Stimulated activated CD8-positive, alpha-beta memory T cell treated with anti-CD3 and anti-CD28 coated beads, Interleukin-12 subunit alpha, Interleukin-12 subunit beta, amount 100 ng/mL, for 1 hour (primary cell): ENCODE measurements around the gene TEX30.
"Not testable (repeated sequence)": the region's sequence is repeated elsewhere in the genome, so short reads cannot be mapped to it uniquely, and the experiment has no call there.

ENCODE experiments used
- DNase-seq: peaks from one replicate; pipeline ENCODE4 v3.0.0-alpha.2; 2020; ENCODE audit warnings: low read depth

Gene TEX30

DNA sequence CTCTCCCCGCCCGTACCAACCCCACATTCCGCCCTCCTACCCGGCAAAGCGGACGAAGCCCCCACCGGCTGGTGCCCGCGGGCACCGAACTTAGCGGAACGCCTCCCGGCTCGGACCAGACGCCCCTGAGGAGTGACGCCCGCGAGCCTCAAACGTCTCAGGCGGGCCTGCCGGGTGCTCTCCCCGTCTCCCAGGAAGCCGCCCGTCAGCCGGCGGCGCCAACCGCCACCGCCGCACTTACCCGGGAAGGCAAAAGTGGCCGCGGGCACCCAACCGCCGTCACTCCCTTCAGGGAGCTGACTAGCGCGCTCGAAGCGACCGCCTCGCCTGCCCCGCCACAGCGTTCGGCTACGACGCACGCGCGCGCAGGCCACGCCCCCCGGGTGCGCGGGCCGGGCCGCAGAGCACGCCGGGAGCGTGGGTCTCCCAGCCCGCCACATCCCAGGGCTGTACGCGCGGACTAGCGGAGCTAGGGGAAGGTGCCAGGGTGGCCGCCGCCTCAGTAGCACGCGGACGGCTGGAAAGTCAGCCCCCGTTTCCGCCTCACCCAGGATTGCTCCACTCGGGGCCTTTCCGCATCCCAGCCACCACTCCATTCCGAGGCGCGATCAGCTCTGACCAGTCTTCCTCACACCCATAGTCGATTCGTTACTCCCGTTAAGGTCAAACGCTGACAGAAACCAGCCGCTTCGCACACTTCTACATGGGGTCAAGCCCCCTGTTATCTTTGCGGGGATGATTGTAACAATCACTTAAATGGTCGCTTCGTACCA lies at the start of gene TEX30:
TSS of gene TEX30 (minus strand) at position 346 of the 773 bp plus-strand sequence. CDS start 3,760 bp downstream, outside the sequence.
- peak; percentile 74 for DNase-seq

DNA sequence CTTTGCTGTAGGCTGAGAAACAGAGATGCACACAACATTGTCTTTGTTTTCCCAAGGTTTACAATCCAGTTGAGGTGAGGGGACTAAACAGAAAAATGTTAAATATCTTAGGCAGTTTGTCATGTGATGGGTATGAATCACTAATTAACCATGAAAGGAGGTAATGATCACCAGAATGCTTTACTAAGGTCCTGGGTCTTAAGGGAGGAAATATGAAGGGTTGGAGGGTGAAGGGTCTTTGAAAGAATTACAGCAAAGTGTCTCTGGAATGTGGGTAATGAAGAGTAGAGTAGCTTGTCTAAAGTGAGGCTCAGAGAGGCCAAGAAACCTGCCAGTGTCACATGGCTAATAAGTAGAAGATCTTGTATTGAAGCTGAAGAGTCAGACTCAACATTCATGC lies 44.3 kb upstream of the TEX30 start:
- no peak for DNase-seq

- no peak for DNase-seq
Observed at GRCh38 chr13:102817241-102817640, 43.7 kb upstream of the TEX30 start.

DNA sequence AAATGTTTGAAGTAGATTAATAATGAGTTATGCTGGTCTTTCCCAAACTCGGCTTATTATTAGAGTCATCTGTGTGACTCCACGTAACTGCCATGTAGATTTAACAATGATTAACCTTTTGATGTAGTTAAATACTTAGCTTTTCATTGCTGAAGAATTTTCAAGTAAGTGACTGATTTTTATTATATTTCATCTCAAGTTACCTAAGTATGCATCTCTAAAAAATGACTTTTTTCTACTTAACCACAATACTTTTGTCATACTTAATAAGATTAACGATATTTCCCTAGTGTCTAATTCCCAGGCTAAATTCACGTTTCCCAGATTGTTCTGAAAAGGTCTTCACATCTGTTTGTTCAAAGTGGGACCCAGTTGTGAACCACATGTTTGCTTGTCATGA lies 43.1 kb upstream of the TEX30 start:
- DNase-seq: no peak

DNA sequence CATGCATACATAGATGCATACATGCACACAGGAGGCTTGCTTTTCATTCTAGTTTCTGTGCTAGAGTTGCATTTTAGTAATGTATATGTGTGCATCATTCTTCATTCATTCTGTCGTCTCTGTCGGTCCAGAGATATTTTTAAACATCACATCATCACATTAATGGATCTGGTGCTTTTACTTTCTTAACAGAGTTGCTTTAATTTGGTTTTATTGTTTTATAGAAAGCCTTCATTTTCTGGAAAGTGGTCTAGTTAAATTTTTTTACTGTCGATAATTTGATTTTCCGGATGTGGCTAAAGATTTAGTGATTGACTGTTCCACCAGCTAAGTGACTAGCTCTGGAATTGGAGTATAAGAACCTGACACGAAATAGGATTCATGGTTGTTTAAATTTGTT lies 42.2 kb upstream of the TEX30 start:
- DNase-seq: no peak

- no peak for DNase-seq
Observed at GRCh38 chr13:102814793-102815192, 41.2 kb upstream of the TEX30 start.

DNA sequence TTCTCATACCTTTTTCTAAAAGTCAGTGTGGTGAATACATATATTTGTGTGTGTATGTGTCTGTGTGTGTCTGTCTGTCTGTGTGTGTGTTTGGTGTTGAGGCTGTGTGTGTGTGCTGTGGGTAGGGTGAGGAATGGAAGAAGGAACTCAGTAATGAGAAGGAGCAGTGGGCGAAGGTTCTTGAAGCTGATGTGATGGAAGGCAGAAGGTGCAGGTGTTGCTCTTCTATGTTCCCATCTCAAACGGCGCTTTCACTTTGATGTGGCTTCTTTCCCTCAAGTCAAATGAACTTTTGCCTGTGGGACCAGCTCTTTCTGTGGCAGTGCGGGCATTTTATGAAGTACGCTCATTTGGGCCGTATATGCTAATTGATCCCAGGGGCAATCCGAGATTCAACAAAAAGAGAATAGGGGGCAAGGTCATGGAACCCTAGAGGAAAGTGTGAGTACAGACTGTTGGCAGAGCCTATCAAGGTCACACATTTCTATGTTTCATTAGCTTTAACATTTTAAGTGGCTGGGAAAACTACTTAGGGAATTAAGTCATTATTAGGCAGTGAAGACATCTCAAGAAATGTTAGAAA lies 40.5 kb upstream of the TEX30 start:
- no peak for DNase-seq

GRCh38 chr13:102812611-102813287 lies 39.2 kb upstream of the TEX30 start:
- DNase-seq: no peak

- DNase-seq: no peak
Observed at GRCh38 chr13:102807699-102808098, 34.1 kb upstream of the TEX30 start.

- no peak for DNase-seq
Observed at GRCh38 chr13:102805680-102806079, 32.1 kb upstream of the TEX30 start.

DNA sequence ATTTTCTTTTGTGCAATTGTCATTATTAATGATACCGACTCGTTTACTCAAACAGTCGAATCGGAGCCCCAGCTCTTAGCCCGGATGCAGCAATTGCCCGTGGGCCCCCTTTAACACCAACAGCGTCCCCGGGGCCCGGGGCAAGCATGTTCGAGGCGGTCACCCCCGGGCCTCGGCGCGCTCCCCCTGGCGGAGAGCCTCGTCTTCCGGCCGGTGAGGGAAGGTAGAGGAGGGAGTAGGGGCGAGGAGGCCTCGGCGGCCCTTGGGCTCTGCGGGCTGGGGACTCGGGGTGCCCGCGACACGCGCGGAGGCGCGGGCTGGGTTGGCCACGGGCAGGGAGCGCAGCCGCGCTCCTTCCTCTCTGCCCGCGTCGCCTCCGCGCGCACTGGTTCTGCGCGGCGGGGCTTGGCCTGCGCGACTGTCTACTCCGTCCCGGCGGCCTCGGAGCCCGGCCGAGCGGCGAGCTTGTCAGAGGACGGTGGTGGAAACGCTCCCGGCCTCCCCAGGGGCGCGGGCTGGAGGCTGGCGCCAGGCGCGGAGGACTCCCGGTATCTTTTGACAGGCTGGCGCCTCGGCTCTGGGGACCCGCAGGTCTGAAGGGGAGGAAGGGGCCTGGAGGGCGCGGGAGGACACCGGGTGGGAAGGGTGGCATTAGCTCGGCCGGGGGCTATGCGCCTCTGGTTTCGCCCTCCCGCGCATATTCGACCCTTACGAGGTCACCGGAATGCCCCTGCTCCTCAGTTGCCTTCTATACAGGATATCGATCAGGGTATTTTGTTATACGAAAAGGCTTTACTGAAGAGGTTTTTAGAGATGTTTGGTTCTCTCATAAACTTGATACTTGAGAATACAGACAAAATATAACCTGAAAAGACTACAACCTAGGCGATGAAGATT lies 26.8 kb upstream of the TEX30 start:
- peak; percentile 68 for DNase-seq

DNA sequence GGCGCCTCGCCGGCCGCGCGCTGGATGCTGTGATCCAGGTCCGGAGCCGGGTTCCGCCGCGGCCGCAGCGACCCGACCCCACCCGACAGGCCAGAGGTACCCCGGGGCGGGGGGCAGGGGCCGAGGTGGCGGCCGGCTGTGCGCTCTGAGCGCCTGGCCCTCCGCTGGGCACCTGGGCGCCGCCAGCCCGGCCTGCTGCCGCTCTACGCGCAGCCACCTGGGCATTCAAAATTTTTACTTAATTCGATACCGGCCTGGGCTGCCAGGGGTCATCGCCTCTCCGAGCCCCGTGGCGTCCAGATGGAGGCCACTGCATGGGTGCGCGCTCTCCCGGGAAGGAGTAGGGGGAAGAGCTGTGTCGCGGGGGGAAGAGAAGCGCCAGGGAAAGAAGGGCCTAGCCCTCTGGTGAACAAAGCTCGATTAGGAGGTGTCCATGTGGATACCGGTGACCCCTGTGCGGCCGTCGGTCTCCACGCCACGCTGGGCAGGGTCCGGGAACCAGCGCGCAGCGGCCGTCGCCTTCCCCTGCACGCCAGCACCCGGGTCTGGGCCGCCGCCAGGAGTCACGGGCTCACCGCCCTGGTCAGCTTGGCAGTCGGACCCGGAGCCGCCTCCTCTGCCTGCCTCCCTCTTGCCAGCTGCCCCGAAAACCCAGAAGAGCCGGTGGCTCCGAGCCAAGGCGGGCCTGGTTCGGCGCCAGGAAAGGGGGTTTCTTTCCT lies 26.0 kb upstream of the TEX30 start:
- DNase-seq: no peak

DNA sequence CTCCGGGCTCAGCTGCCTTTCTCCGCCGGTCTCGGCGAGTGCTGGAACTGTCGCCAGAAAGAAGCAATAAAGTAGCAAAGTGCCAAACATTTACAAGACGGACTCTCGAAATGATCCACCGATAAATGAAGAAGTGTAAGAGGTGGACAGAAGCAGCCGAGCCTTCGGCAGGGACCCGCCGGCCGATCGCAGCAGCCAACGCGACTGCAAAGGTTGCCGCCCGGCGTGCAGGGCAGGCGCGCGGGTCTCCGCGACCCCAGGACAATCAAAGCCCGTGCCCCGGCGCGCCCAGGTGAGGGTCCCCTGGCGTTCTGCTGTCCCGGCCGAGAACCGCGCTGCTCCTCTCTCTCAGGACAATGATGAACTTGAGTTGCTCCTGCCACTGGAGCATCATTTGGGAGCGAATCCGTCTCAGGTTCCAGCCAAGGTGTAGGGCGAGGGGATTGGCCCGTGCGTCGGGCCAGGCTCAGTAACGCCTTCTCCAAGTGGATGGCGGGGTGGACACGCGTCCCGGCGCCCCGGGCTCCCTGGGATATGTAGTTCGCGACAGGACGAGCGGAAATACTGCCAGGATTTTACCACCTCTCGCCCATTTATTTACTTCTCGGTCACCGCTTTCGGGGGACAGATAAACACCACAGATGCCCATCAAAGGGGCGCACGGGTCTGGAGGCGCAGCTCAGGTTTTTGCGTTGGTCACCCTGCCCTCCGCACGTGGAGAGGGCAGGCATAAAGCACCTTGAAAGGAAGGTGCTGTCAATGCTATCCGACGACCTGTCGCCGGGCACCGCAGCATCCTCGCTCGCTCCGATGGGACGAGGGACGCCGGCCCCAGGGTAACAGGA lies 25.2 kb upstream of the TEX30 start, which contains the start of the genes BIVM and POGLUT2:
TSS of gene BIVM (plus strand) at position 539 of the 845 bp plus-strand sequence. CDS start 8,149 bp downstream, outside the sequence.
TSS of gene POGLUT2 (minus strand) at position 396 of the 845 bp plus-strand sequence. CDS start at position 90, 306 bp downstream.
- peak; percentile 37 for DNase-seq

DNA sequence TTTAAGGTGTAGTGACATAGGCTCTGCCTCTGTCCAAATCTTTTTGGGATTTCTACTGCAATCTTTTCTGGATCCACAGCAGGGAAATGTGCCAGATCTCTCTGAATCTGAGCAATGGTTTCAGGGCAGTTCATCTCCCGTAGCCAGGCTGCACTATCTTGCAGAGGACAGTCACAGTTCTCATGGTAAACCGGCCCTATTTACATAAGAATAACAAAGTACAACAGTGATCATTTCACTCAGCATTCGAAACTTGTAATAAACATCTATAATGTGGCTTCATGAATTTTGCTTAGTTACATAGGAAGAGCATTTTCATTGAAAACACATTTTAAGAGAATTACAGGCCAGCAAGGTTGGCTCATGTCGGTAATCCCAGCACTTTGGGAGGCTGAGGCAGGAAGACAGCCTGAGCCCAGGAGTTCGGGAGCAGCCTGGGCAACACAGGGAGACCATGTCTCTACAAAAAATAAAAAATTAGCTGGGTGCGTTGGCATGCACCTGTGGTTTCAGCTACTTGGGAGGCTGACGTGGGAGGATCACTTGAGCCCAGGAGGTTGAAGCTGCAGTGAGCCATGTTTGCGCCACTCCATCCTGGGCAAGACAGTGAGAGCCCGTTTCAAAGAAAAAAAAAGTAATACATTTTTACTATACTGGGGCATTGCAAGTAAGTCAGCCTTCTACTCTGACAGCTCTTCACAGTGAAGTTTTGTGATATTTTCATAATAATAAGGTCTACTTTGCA lies 20.2 kb upstream of the TEX30 start:
- DNase-seq: no peak

DNA sequence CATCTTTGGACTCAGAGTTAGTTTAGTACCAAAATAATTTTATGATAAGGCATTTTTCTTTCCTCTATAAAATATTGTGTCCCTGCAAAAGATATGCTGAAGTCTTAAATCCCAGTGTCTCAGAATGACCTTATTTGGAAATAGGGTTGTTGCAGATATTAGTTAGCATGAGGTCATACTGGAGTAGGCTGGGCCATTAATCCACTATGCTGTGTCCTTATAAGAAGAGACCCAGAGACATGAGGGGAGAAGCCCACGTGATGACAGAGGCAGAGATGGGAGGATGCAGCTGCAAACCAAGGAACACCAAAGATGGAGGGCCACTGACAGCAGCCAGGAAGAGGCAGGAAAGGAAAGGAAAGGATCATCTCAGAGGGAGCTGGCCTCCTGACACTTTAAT lies 18.8 kb upstream of the TEX30 start:
- DNase-seq: no peak

- DNase-seq: no peak
Observed at GRCh38 chr13:102788683-102789082, 15.1 kb upstream of the TEX30 start.

GRCh38 chr13:102784483-102784882 lies 10.9 kb upstream of the TEX30 start:
- no peak for DNase-seq

DNA sequence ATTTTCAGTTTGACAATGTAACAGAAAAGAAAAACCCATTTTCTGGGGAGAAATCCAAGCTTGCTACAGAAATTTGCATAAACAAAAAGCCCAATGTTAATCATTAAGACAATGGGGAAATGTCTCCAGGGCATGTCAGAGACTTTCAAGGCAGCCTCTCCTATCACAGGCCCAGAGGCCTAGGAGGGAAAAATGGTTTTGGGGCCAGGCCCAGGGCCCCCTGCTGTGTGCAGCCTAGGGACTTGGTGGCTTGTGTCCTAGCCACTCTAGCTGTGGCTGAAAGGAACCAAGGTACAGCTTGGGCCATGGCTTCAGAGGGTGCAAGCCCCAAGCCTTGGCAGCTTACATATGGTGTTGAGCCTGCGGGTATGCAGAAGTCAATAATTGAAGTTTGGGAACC lies 8.0 kb upstream of the TEX30 start:
- DNase-seq: no peak

GRCh38 chr13:102780656-102781055 lies 7.1 kb upstream of the TEX30 start:
- not testable (repeated sequence) for DNase-seq
